ENCODE results near the gene SLN.

SLN gene

DNA sequence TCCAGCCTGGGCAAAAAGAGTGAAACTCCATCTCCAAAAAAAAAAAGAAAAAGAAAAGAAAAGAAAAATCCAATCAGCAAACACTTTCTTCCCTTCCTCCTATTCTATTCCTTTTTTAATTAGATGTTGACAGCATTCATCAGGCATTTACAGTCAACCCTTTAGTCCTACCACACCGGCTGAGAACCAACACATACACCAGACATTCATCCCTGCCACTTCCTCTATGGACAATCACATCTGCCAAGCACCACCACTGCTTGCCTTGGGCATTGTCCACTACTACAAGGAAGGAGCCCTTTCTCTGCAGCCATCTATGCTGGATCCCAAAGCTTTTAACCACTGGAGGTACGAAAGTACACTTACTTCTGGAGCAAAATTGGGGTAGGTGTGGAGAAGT is 9.4 kb upstream of the SLN start:
- CTCF ChIA-PET, result interaction anchor here (0.6 kb wide), 1 partner anchor 20 kb away, joined by 3 read pairs; no protein-coding TSS in a partner anchor
- no peaks in the 10 kb centered on the region for H3K4me1 ChIP-seq (ENCODE audit: control insufficient read depth, insufficient read depth, low read length)
- no peak overlapping the region for H3K4me3 ChIP-seq (ENCODE audit: low read depth, low read length)
- no peaks in the 10 kb centered on the region for H3K9me3 ChIP-seq (ENCODE audit: control insufficient read depth, insufficient read depth, low read depth, low read length)
- H3K27ac ChIP-seq (ENCODE audit: extremely low read depth, low read depth, low read length), result no peak overlapping the region
- no peak for TF ChIP-seq ZNF514 (tag by site-specific recombination; IDR thresholded peaks at IDR 0.05)
- no peak for TF ChIP-seq ZNF488 (tag by site-specific recombination; IDR thresholded peaks at IDR 0.05)
- TF ChIP-seq, protein P1, sequence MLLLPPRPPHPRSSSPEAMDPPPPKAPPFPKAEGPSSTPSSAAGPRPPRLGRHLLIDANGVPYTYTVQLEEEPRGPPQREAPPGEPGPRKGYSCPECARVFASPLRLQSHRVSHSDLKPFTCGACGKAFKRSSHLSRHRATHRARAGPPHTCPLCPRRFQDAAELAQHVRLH (tag by site-specific recombination; IDR thresholded peaks at IDR 0.05), result no peak
- TF ChIP-seq ZNF175 (tag by site-specific recombination; IDR thresholded peaks at IDR 0.05), result no peak
- TF ChIP-seq, protein P2, sequence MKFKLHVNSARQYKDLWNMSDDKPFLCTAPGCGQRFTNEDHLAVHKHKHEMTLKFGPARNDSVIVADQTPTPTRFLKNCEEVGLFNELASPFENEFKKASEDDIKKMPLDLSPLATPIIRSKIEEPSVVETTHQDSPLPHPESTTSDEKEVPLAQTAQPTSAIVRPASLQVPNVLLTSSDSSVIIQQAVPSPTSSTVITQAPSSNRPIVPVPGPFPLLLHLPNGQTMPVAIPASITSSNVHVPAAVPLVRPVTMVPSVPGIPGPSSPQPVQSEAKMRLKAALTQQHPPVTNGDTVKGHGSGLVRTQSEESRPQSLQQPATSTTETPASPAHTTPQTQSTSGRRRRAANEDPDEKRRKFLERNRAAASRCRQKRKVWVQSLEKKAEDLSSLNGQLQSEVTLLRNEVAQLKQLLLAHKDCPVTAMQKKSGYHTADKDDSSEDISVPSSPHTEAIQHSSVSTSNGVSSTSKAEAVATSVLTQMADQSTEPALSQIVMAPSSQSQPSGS (tag by site-specific recombination; IDR thresholded peaks at IDR 0.05; ENCODE audit: low read depth), result no peak
- TF ChIP-seq OSR2 (tag by site-specific recombination; IDR thresholded peaks at IDR 0.05), result no peak
- no peak for TF ChIP-seq ZNF830 (tag by site-specific recombination; IDR thresholded peaks at IDR 0.05; ENCODE audit: low read depth)
- no peak for TF ChIP-seq ZNF670 (tag by site-specific recombination; IDR thresholded peaks at IDR 0.05; ENCODE audit: low read depth)
- no peak for TF ChIP-seq YY1 (tag by site-specific recombination; IDR thresholded peaks at IDR 0.05)
- TF ChIP-seq, protein P3, sequence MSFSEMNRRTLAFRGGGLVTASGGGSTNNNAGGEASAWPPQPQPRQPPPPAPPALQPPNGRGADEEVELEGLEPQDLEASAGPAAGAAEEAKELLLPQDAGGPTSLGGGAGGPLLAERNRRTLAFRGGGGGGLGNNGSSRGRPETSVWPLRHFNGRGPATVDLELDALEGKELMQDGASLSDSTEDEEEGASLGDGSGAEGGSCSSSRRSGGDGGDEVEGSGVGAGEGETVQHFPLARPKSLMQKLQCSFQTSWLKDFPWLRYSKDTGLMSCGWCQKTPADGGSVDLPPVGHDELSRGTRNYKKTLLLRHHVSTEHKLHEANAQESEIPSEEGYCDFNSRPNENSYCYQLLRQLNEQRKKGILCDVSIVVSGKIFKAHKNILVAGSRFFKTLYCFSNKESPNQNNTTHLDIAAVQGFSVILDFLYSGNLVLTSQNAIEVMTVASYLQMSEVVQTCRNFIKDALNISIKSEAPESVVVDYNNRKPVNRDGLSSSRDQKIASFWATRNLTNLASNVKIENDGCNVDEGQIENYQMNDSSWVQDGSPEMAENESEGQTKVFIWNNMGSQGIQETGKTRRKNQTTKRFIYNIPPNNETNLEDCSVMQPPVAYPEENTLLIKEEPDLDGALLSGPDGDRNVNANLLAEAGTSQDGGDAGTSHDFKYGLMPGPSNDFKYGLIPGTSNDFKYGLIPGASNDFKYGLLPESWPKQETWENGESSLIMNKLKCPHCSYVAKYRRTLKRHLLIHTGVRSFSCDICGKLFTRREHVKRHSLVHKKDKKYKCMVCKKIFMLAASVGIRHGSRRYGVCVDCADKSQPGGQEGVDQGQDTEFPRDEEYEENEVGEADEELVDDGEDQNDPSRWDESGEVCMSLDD (tag by site-specific recombination; IDR thresholded peaks at IDR 0.05), result no peak
- TF ChIP-seq ZFP69B (tag by site-specific recombination; IDR thresholded peaks at IDR 0.05), result no peak
- TF ChIP-seq ZNF2 (tag by site-specific recombination; IDR thresholded peaks at IDR 0.05), result no peak
- no peak for TF ChIP-seq ZNF629 (tag by site-specific recombination; IDR thresholded peaks at IDR 0.05)
- no peak for TF ChIP-seq ZNF112 (tag by site-specific recombination; IDR thresholded peaks at IDR 0.05)
- no peak for TF ChIP-seq ZNF311 (tag by site-specific recombination; IDR thresholded peaks at IDR 0.05; ENCODE audit: borderline replicate concordance)
- TF ChIP-seq MZF1 (tag by site-specific recombination; IDR thresholded peaks at IDR 0.05; ENCODE audit: borderline replicate concordance), result no peak
- no peak for TF ChIP-seq ZNF529 (tag by site-specific recombination; IDR thresholded peaks at IDR 0.05; ENCODE audit: insufficient replicate concordance)
- POLR2A ChIA-PET, result no interaction called here
- no peaks in the 10 kb centered on the region for H3K36me3 ChIP-seq (ENCODE audit: control insufficient read depth in 2 of 2, insufficient read depth in 1 of 2, low read length in 2 of 2)

- H3K9me3 ChIP-seq (ENCODE audit: control insufficient read depth, insufficient read depth, low read depth, low read length), result no peaks in the 10 kb centered on the region
- CTCF ChIA-PET, result interaction anchor here (1.0 kb wide), 1 partner anchor 13 kb away, joined by 3 read pairs; no protein-coding TSS in a partner anchor
- TF ChIP-seq, protein P4, sequence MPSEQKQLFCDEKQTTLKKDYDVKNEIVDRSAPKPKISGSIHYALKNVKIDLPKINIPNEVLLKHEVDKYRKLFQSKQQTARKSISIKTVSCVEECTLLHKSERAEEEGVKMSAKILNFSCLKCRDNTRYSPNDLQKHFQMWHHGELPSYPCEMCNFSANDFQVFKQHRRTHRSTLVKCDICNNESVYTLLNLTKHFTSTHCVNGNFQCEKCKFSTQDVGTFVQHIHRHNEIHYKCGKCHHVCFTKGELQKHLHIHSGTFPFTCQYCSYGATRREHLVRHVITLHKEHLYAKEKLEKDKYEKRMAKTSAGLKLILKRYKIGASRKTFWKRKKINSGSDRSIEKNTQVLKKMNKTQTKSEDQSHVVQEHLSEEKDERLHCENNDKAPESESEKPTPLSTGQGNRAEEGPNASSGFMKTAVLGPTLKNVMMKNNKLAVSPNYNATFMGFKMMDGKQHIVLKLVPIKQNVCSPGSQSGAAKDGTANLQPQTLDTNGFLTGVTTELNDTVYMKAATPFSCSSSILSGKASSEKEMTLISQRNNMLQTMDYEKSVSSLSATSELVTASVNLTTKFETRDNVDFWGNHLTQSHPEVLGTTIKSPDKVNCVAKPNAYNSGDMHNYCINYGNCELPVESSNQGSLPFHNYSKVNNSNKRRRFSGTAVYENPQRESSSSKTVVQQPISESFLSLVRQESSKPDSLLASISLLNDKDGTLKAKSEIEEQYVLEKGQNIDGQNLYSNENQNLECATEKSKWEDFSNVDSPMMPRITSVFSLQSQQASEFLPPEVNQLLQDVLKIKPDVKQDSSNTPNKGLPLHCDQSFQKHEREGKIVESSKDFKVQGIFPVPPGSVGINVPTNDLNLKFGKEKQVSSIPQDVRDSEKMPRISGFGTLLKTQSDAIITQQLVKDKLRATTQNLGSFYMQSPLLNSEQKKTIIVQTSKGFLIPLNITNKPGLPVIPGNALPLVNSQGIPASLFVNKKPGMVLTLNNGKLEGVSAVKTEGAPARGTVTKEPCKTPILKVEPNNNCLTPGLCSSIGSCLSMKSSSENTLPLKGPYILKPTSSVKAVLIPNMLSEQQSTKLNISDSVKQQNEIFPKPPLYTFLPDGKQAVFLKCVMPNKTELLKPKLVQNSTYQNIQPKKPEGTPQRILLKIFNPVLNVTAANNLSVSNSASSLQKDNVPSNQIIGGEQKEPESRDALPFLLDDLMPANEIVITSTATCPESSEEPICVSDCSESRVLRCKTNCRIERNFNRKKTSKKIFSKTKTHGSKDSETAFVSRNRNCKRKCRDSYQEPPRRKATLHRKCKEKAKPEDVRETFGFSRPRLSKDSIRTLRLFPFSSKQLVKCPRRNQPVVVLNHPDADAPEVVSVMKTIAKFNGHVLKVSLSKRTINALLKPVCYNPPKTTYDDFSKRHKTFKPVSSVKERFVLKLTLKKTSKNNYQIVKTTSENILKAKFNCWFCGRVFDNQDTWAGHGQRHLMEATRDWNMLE (tag by site-specific recombination; conservative IDR thresholded peaks at IDR 0.05; ENCODE audit: low read depth), result no peak
- 0 out of 2 replicates have a peak, but pooled peaks have one; percentile 14 for TF ChIP-seq WT1 (tag by site-specific recombination; IDR thresholded peaks at IDR 0.05)
- no peaks in the 10 kb centered on the region for H3K36me3 ChIP-seq (ENCODE audit: control insufficient read depth in 2 of 2, insufficient read depth in 1 of 2, low read length in 2 of 2)
- H3K4me1 ChIP-seq (ENCODE audit: control insufficient read depth, insufficient read depth, low read length), result no peaks in the 10 kb centered on the region
- H3K27ac ChIP-seq (ENCODE audit: extremely low read depth, low read depth, low read length), result no peak overlapping the region
- POLR2A ChIA-PET, result no interaction called here
- H3K4me3 ChIP-seq (ENCODE audit: low read depth, low read length), result no peak overlapping the region
Measured at GRCh38 chr11:107720303-107720774, 8.5 kb upstream of the SLN start.

Measured in HEK293 (cell line).